C4-2B (cell line): Measurements from ENCODE around the gene FRMD3.

Experiments
- ZFX ChIP-seq: fragments of 450-650 bp; IDR thresholded peaks from 2 replicates; pipeline ENCODE4 v1.6.1; 2017
- TF ChIP-seq, protein P1 (sequence below): fragments of 450-650 bp; conservative IDR thresholded peaks from 2 replicates; pipeline ENCODE4 v1.5.1; 2017; ENCODE audit warnings: mild to moderate bottlenecking

DNA sequence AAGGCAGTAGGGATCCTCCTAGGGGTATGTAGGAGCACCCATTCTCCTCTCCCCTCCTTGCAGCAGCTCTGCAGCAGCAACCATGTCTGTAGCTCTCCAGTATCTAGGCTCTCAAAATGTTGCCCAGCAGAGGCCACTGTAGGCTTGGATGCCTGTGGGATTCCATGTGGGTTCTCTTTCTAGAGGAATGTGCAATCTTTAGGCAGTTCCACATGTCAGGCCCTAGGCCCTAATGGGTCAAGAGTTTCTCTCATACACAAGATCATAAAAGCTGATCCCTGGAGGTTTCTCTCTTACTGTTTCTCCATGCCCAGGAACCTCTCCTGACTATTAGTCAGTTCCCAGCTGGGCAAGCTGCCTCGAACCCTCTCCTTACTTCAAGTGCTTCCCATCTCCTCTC lies 215.8 kb downstream of the FRMD3 start:
- TF ChIP-seq, protein P1, sequence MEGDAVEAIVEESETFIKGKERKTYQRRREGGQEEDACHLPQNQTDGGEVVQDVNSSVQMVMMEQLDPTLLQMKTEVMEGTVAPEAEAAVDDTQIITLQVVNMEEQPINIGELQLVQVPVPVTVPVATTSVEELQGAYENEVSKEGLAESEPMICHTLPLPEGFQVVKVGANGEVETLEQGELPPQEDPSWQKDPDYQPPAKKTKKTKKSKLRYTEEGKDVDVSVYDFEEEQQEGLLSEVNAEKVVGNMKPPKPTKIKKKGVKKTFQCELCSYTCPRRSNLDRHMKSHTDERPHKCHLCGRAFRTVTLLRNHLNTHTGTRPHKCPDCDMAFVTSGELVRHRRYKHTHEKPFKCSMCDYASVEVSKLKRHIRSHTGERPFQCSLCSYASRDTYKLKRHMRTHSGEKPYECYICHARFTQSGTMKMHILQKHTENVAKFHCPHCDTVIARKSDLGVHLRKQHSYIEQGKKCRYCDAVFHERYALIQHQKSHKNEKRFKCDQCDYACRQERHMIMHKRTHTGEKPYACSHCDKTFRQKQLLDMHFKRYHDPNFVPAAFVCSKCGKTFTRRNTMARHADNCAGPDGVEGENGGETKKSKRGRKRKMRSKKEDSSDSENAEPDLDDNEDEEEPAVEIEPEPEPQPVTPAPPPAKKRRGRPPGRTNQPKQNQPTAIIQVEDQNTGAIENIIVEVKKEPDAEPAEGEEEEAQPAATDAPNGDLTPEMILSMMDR = no peak
- no peak for TF ChIP-seq ZFX
